Endothelial cell of umbilical vein (primary cell): ENCODE measurements around the gene UNC5B.

ENCODE experiments used
- POLR2A ChIP-seq: IDR thresholded peaks from 2 replicates; pipeline ENCODE4 v1.6.1; 2012; ENCODE audit warnings: low read depth, mild to moderate bottlenecking, control low read depth, low read length
- POLR2AphosphoS5 ChIP-seq: IDR thresholded peaks from 2 replicates; pipeline ENCODE4 v1.6.1; 2012; ENCODE audit warnings: low read depth, mild to moderate bottlenecking, control low read depth, low read length, moderate library complexity; ENCODE audit not compliant: insufficient read depth
- TF ChIP-seq, protein P1 (sequence below), 2 donors: IDR thresholded peaks; 1 replicate in 1 of 2; 2 replicates in 1 of 2; pipeline ENCODE4 v1.5.1; 2011; ENCODE audit warnings: low read length in 2 of 2, mild to moderate bottlenecking in 2 of 2, moderate library complexity in 2 of 2, control low read depth in 1 of 2, inconsistent platforms in 1 of 2, low read depth in 1 of 2; ENCODE audit not compliant: insufficient read depth in 1 of 2; ENCODE audit errors: extremely low read depth in 1 of 2

GRCh38 chr10:71253981-71254818, 41.8 kb downstream of the UNC5B start:
- TF ChIP-seq, protein P1, sequence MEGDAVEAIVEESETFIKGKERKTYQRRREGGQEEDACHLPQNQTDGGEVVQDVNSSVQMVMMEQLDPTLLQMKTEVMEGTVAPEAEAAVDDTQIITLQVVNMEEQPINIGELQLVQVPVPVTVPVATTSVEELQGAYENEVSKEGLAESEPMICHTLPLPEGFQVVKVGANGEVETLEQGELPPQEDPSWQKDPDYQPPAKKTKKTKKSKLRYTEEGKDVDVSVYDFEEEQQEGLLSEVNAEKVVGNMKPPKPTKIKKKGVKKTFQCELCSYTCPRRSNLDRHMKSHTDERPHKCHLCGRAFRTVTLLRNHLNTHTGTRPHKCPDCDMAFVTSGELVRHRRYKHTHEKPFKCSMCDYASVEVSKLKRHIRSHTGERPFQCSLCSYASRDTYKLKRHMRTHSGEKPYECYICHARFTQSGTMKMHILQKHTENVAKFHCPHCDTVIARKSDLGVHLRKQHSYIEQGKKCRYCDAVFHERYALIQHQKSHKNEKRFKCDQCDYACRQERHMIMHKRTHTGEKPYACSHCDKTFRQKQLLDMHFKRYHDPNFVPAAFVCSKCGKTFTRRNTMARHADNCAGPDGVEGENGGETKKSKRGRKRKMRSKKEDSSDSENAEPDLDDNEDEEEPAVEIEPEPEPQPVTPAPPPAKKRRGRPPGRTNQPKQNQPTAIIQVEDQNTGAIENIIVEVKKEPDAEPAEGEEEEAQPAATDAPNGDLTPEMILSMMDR (IDR thresholded peaks at IDR 0.05; ENCODE audit: extremely low read depth in 1 of 2, insufficient read depth in 1 of 2, low read depth in 1 of 2, low read length in 2 of 2) = no peak
- TF ChIP-seq POLR2A (no peak), POLR2AphosphoS5 (no peak)
